NB4 (cell line): ENCODE results near the gene SLBP.

Experiments used
- DNase-seq: peaks from one replicate; pipeline ENCODE4 v3.0.0; 2010; ENCODE audit warnings: low read depth
- H3K4me3 ChIP-seq: one replicate; pipeline ENCODE4 v1.5.1; 2011; ENCODE audit warnings: mild to moderate bottlenecking, low read depth, low read length, moderate library complexity
- CTCF ChIP-seq: IDR thresholded peaks from one replicate; pipeline ENCODE4 v1.5.1; 2012; ENCODE audit warnings: low read depth, low read length
- MAX ChIP-seq: IDR thresholded peaks from 2 replicates; pipeline ENCODE4 v1.6.1; 2011; ENCODE audit warnings: low read depth, low read length
- MYC ChIP-seq: IDR thresholded peaks from 2 replicates; pipeline ENCODE4 v1.6.1; 2011; ENCODE audit warnings: low read depth, low read length
- POLR2A ChIP-seq: IDR thresholded peaks from 2 replicates; pipeline ENCODE4 v1.6.1; 2011; ENCODE audit warnings: mild to moderate bottlenecking; ENCODE audit not compliant: insufficient read length; ENCODE audit errors: extremely low read depth

The SLBP gene

DNA sequence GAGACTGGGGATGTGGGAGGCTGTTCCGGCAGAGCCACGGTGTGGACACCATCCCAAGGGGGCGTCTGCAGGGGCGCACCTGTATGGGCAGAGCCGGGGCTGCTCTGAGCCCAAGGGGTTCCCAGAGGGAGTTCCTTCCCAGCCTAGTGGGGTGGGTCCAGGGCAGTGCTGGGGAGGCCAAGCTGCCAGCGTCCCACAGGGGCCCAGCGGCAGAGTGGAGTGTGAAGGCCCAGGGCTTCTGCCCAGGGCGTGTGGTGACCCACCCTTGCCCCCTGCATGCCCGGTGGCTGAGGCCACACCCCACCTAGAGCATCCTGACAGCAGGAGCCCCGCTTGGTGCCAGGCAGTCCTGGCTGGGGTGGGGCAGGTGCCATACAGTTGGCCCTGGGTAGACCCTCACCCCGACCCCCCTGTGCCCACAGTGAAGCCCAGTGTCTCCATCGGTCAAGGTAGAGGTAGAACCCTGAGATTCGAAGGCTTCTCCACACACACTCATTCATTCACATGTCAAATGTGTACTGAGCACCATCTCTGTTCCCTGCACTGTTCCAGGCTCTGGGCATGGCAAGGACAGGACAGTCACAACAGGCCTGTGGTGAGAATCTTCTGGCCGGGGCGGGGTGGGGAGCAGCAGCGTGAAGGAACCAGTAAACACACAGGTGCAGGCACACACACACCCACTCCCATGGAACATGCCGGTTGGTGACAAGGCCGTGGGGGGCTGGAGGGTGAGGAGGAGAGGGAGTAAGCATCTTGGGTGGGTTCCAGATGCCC is 38.4 kb upstream of the SLBP start:
- TF ChIP-seq POLR2A (no peak), CTCF (no peak), MYC (no peak), MAX (no peak)
- no peak overlapping the region for H3K4me3 ChIP-seq
- DNase-seq: no peak

- no peak for DNase-seq
- TF ChIP-seq MAX: no peak
- no peak overlapping the region for H3K4me3 ChIP-seq
These were observed 37.7 kb upstream of the SLBP start for GRCh38 chr4:1749826-1750225.

DNA sequence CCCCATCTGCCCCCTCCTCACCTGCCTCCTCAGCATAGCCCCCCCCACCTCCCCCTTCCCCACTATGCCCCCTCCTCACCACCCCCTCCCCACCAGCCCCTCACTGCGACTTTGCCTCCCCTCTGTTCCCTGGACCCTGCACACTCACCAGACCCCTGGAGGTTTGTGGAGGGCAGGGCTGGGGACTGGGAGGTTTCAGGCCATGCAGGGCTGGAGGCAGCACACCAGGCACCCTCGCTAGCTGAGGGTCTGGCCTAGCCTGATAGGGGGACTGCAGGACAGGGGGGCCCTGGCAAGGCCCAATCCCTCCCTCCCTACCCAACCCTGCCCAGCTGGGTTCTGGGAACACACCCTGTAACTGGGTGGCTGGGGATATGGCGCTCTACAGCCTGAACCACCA is 37.3 kb upstream of the SLBP start:
- no peak for DNase-seq
- H3K4me3 ChIP-seq: no peak overlapping the region
- no peak for TF ChIP-seq CTCF
- TF ChIP-seq POLR2A: no peak
- TF ChIP-seq MYC: no peak
- no peak for TF ChIP-seq MAX

DNA sequence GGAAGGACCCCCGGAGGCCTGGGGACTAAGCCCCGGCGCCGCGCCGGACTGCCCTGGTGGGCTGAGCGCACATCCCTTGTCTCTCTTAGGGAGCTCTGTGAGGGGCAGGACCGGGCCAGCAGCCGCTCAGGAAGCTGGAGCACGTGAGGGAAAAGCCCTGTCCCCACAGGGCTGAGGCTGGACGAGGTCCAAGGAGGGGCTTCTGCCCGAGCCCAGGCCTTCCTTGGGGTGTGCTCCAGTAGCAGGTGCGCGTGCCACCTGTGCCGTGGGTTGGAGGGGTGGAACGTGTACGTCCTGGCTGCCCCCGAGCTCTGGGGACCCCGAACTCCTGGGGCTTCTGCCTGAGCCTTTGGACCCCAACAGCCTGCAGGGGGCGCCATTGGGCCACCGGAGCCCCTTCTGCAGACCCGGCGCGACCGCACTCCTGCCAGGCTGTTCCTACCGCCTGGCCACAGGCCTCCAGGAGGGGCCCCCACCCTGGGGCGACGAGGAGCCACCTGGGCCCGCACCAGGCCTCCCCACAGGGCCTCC is 36.4 kb upstream of the SLBP start:
- H3K4me3 ChIP-seq: no peak overlapping the region
- DNase-seq: peak; percentile 92

DNA sequence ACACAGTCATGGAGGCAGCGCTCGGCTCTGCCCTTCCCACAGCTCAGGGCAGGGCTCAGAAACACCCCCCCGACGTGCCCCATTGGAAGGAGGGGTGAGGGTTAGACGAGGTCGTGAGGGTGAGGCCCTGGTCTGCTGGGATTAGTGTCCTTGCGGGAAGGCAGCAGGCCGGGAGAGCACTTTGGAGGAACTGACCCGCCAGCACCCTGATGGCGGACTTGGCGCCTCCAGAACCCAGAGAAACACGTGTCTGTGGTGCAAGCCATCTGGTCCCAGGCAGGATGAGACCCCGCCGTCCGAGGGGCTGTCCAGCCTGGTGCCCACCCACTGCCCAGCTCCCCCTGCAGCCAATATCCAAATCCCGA is 35.5 kb upstream of the SLBP start:
- DNase-seq: no peak
- H3K4me3 ChIP-seq: no peak overlapping the region

More for the DNA sequence above, 36.4 kb upstream of the SLBP start:
- TF ChIP-seq MAX: no peak; the same call in 1 of the 2 replicates
- peak; percentile 92 for TF ChIP-seq CTCF
- peak; percentile 47; the same call in 1 of the 2 replicates for TF ChIP-seq MYC

More for the DNA sequence above, 35.5 kb upstream of the SLBP start:
- TF ChIP-seq MAX (no peak), POLR2A (no peak), CTCF (no peak), MYC (no peak)
